Brain microvascular endothelial cell (primary cell): Measurements from ENCODE around the gene MRPL33.

Source experiments
- DNase-seq: peaks from one replicate; pipeline ENCODE4 v3.0.0-alpha.2; 2020
- H3K27ac ChIP-seq: fragments of 250-450 bp; sonication (Bioruptor Pico); 2 replicates; pipeline ENCODE4 v1.5.1; 2020; ENCODE audit warnings: mild to moderate bottlenecking, moderate library complexity
- H3K27me3 ChIP-seq: fragments of 250-450 bp; sonication (Bioruptor Pico); replicated peaks from 2 replicates; pipeline ENCODE4 v1.5.1; 2020; ENCODE audit warnings: mild to moderate bottlenecking
- H3K36me3 ChIP-seq: fragments of 250-450 bp; sonication (Bioruptor Pico); replicated peaks from 2 replicates; pipeline ENCODE4 v1.5.1; 2020; ENCODE audit warnings: mild to moderate bottlenecking
- H3K4me3 ChIP-seq: 2 replicates; pipeline ENCODE4 v1.5.1; 2011; ENCODE audit warnings: low read depth, mild to moderate bottlenecking, control low read depth, low read length, moderate library complexity
- in situ Hi-C: cut with HindIII; loops from 2 replicates; pipeline ENCODE4 v1.10.0; 2017; ENCODE audit warnings: low sequenced_read_pairs, low pct_ligation_motif_present
- TF ChIP-seq, protein P1 (sequence below): IDR thresholded peaks from 2 replicates; pipeline ENCODE4 v1.5.1; 2011; ENCODE audit warnings: low read depth, mild to moderate bottlenecking, moderate library complexity, low read length, control low read depth, inconsistent platforms; ENCODE audit errors: missing control alignments

Gene MRPL33

DNA sequence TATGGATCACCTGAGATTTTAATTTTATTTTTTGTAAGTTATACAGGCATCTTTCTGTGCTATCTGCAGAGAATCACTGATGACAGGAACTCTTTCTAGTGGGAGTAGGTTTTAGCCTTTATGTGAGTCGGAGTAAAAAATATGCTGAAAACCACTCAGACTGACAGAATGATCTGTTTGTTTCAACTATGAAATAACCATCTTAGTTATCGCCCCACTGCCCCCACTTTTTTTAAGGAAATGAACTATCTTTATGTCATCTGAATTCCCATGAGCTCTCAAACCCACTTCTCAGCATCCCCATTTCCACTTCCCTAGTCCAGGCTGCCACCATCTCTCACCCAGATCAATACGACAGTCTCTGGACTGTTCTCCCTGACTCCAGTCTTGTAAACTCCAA lies 38.9 kb downstream of the MRPL33 start:
- TF ChIP-seq, protein P1, sequence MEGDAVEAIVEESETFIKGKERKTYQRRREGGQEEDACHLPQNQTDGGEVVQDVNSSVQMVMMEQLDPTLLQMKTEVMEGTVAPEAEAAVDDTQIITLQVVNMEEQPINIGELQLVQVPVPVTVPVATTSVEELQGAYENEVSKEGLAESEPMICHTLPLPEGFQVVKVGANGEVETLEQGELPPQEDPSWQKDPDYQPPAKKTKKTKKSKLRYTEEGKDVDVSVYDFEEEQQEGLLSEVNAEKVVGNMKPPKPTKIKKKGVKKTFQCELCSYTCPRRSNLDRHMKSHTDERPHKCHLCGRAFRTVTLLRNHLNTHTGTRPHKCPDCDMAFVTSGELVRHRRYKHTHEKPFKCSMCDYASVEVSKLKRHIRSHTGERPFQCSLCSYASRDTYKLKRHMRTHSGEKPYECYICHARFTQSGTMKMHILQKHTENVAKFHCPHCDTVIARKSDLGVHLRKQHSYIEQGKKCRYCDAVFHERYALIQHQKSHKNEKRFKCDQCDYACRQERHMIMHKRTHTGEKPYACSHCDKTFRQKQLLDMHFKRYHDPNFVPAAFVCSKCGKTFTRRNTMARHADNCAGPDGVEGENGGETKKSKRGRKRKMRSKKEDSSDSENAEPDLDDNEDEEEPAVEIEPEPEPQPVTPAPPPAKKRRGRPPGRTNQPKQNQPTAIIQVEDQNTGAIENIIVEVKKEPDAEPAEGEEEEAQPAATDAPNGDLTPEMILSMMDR: no peak
- Histone ChIP-seq H3K36me3 (no peaks in the 10 kb centered on the region), H3K27me3 (no peaks in the 10 kb centered on the region), H3K27ac (no peak overlapping the region), H3K4me3 (no peak overlapping the region)
- no peak for DNase-seq
- in situ Hi-C loops: no loop called here

DNA sequence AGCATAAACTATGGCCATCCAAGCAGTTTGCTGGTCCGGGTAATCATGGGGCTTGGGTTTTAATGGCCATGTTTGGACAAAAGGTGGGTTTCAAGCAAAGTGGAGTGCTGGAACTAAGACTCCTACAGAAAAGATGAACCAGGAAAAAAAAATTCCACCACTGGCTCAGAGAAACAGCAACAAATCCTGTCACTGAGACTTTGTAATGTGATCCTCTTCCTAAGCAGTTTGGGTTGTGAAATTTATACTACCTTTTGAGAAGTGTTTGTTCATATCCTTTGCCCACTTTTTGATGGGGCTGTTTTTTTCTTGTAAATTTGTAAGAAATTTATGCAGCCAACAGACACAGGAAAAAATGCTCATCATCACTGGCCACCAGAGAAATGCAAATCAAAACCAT lies 40.2 kb downstream of the MRPL33 start:
- Histone ChIP-seq H3K27me3 (no peaks in the 10 kb centered on the region), H3K36me3 (no peaks in the 10 kb centered on the region), H3K27ac (no peak overlapping the region), H3K4me3 (no peak overlapping the region)
- TF ChIP-seq, protein P1: no peak
- no peak for DNase-seq
- in situ Hi-C loops: no loop called here

DNA sequence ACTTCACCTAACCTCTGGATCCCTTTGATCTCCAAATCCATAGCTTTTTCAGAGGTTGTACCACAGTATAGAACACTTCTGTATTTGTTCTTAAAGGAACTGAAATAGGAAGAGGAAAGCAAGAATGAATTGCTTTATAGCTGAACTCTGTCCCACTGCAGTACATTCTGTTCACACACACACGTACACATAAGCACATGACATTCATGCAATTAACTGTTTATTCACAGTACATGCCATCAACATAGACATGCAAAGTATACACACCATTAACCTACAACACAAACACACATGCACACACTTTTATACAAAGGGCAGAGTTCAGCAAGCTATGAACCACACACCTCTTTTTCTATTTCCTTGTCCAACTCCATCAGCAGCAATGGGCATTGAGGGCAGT lies 43.2 kb downstream of the MRPL33 start:
- in situ Hi-C loops: no loop called here
- DNase-seq: no peak
- no peaks in the 10 kb centered on the region for H3K27me3 ChIP-seq
- H3K36me3 ChIP-seq: no peaks in the 10 kb centered on the region
- TF ChIP-seq, protein P1: no peak
- no peak overlapping the region for H3K4me3 ChIP-seq
- H3K27ac ChIP-seq: no peak overlapping the region

DNA sequence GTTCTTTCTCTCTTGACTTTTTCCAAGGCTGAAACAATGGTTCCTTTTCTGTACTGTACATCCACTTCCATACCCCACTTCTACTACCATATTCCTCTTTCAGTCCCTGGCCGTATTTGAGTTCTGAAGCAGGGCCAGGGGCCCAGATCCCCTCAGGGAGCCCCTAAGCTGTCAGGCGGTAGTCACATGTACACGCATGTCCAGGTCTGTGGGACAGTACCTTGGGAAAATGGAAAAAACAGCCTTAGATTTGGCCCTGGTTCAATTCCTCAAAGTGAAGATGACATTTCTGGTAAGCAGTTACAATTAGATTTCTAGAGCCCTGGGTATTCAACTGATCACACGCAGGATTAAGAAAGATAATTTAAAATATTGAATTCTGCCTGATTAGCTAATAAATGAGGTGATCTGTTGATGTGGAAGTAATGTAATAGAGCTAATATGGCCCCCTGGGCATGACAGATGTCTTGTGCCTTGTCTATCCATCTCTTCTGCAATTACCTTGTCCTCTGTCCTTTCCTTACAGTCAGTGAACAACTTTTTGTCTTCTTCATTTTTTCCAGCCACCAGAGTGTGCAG lies 44.4 kb downstream of the MRPL33 start:
- in situ Hi-C loops: no loop called here
- TF ChIP-seq, protein P1: no peak
- Histone ChIP-seq H3K27me3 (no peaks in the 10 kb centered on the region), H3K27ac (no peak overlapping the region), H3K4me3 (no peak overlapping the region), H3K36me3 (no peaks in the 10 kb centered on the region)
- DNase-seq: no peak

DNA sequence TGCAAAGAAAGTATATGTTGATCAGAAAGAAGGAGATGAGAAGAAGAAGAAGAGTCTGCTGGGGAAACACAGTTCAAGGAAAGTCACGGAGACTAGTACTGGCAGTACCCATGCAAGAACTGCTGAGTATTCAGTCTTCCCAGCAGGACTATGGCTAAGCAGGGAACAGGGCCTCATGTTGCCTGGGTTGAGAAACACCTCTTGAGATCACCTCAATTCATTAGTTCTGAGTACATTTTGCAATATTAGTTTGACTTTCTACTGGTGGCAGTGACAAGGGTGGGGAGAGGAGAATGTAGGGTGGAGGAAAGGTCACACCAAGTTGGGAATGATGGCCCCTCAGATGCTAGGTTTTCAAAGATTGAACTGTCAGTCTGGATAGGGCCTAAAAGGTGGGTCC lies 50.5 kb downstream of the MRPL33 start:
- Histone ChIP-seq H3K27ac (no peak overlapping the region), H3K4me3 (no peak overlapping the region), H3K27me3 (no peaks in the 10 kb centered on the region), H3K36me3 (no peaks in the 10 kb centered on the region)
- no peak for DNase-seq
- TF ChIP-seq, protein P1: no peak
- in situ Hi-C loops: no loop called here

DNA sequence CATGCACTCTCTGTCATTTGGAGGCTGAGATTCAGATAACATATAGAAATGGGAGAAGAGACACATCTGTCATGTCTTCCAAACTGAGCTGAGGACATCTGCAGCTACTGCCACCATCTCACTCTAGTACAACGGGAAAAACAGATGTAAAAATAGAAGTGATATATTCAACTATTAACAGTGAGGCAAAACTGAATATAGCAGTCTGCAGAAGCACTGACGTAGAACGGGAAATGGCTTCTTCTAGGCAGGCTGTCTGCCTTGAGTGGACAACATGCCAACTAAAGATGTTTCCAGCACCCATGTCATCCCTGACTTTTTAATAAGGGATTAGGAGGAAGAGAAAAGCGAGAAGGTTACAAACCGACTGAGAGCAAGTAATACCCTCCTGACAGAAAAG lies 51.6 kb downstream of the MRPL33 start:
- H3K36me3 ChIP-seq: no peaks in the 10 kb centered on the region
- TF ChIP-seq, protein P1: no peak
- H3K27me3 ChIP-seq: no peaks in the 10 kb centered on the region
- no peak overlapping the region for H3K27ac ChIP-seq
- DNase-seq: no peak
- in situ Hi-C loops: no loop called here
- no peak overlapping the region for H3K4me3 ChIP-seq
